ENCODE results near the gene MINDY1.

Gene MINDY1

GRCh38 chr1:151011154-151011850 is 4.6 kb upstream of the MINDY1 start:
- no peak for DNase-seq (ENCODE audit: low spot score)

GRCh38 chr1:151010346-151010726 is 3.6 kb upstream of the MINDY1 start:
- no peak for DNase-seq (ENCODE audit: low spot score)

GRCh38 chr1:151009674-151010345 is 3.1 kb upstream of the MINDY1 start:
- no peak for DNase-seq (ENCODE audit: low spot score)

GRCh38 chr1:151009206-151009587 is 2.5 kb upstream of the MINDY1 start:
- DNase-seq (ENCODE audit: low spot score): no peak

GRCh38 chr1:151008244-151009205 is 1.8 kb upstream of the MINDY1 start, which contains the start of gene PRUNE1:
Gene PRUNE1, plus strand, starts transcription at chr1:151008449. Its CDS starts 184 bp downstream, at chr1:151008633.
- peak; percentile 97 for DNase-seq (ENCODE audit: low spot score)

- no peak for DNase-seq (ENCODE audit: low spot score)
Observed at GRCh38 chr1:151007853-151008243, 1.1 kb upstream of the MINDY1 start.

GRCh38 chr1:151005729-151006319 is 878 bp downstream of the MINDY1 start:
- DNase-seq (ENCODE audit: low spot score): no peak

GRCh38 chr1:151003180-151003579 is 3.5 kb downstream of the MINDY1 start:
- DNase-seq (ENCODE audit: low spot score): no peak

- DNase-seq (ENCODE audit: low spot score): no peak
Observed at GRCh38 chr1:151002611-151003010, 4.1 kb downstream of the MINDY1 start.

GRCh38 chr1:151002051-151002450 is 4.7 kb downstream of the MINDY1 start:
- DNase-seq (ENCODE audit: low spot score): no peak

- DNase-seq (ENCODE audit: low spot score): no peak
Observed at GRCh38 chr1:151001602-151002001, 5.1 kb downstream of the MINDY1 start.

GRCh38 chr1:151000408-151000807 is 6.3 kb downstream of the MINDY1 start:
- no peak for DNase-seq (ENCODE audit: low spot score)

GRCh38 chr1:150999926-151000325 is 6.8 kb downstream of the MINDY1 start:
- DNase-seq (ENCODE audit: low spot score): no peak

GRCh38 chr1:150999051-150999674 is 7.5 kb downstream of the MINDY1 start:
- DNase-seq (ENCODE audit: low spot score): peak; percentile 58

- no peak for DNase-seq (ENCODE audit: low spot score)
Observed at GRCh38 chr1:150997949-150998348, 8.8 kb downstream of the MINDY1 start.

- DNase-seq (ENCODE audit: low spot score): no peak
Observed at GRCh38 chr1:150997126-150997872, 9.4 kb downstream of the MINDY1 start.

GRCh38 chr1:150995896-150996295 is 10.8 kb downstream of the MINDY1 start:
- no peak for DNase-seq (ENCODE audit: low spot score)

GRCh38 chr1:150995460-150995859 is 11.2 kb downstream of the MINDY1 start:
- no peak for DNase-seq (ENCODE audit: low spot score)

- no peak for DNase-seq (ENCODE audit: low spot score)
Observed at GRCh38 chr1:150994248-150994647, 12.5 kb downstream of the MINDY1 start.

GRCh38 chr1:150992626-150993025 is 14.1 kb downstream of the MINDY1 start:
- DNase-seq (ENCODE audit: low spot score): no peak

GRCh38 chr1:150987924-150988323 is 18.8 kb downstream of the MINDY1 start:
- DNase-seq (ENCODE audit: low spot score): no peak

Data from hepatic stellate cell (primary cell).